Neural cell (in vitro differentiated cells): ENCODE measurements around the gene VDAC1. TPM values are rescaled to one million over a fixed set of nuclear protein-coding genes. Genes with fewer than 3 reads are reported as not detected.

Source experiments
- H2AFZ ChIP-seq: fragments of 200-600, 300-800 bp; sonication (generic), shearing (Covaris generic); 2 replicates; pipeline ENCODE4 v1.6.0; 2014; ENCODE audit warnings: low read depth, mild to moderate bottlenecking, antibody characterized with exemption, low read length, moderate library complexity
- H3F3A ChIP-seq: fragments of 200-600 bp; shearing (Covaris generic); 2 replicates; pipeline ENCODE4 v1.6.1; 2016; ENCODE audit warnings: mild to moderate bottlenecking, moderate library complexity, mixed read lengths, antibody characterized with exemption, low read length; ENCODE audit not compliant: insufficient read depth, poor library complexity, severe bottlenecking
- H3K27ac ChIP-seq: fragments of 200-600, 300-800 bp; sonication (generic), shearing (Covaris generic); 2 replicates; pipeline ENCODE4 v1.5.1; 2014; ENCODE audit warnings: mild to moderate bottlenecking, low read length, moderate library complexity
- H3K27me3 ChIP-seq: fragments of 300-800, 200-600 bp; sonication (generic), shearing (Covaris generic); 2 replicates; pipeline ENCODE4 v1.6.0; 2014; ENCODE audit warnings: mild to moderate bottlenecking, low read depth, low read length, moderate library complexity; ENCODE audit not compliant: insufficient read depth
- H3K36me3 ChIP-seq: fragments of 300-800, 200-600 bp; sonication (generic), shearing (Covaris generic); 2 replicates; pipeline ENCODE4 v1.5.1; 2014; ENCODE audit warnings: mild to moderate bottlenecking, antibody characterized with exemption, low read length, moderate library complexity; ENCODE audit not compliant: insufficient read depth
- H3K4me2 ChIP-seq: fragments of 300-800, 200-600 bp; sonication (generic), shearing (Covaris generic); 2 replicates; pipeline ENCODE4 v1.6.0; 2014; ENCODE audit warnings: mild to moderate bottlenecking, low read length
- H3K4me3 ChIP-seq: fragments of 300-800, 200-600 bp; sonication (generic), shearing (Covaris generic); 2 replicates; pipeline ENCODE4 v1.5.1; 2014; ENCODE audit warnings: mild to moderate bottlenecking, low read length, moderate library complexity
- H3K79me2 ChIP-seq: fragments of 200-600 bp; shearing (Covaris generic); replicated peaks from 2 replicates; pipeline ENCODE4 v1.6.0; 2014; ENCODE audit warnings: mild to moderate bottlenecking, low read length, moderate library complexity; ENCODE audit not compliant: insufficient read depth
- H3K9ac ChIP-seq: fragments of 300-800, 200-600 bp; sonication (generic), shearing (Covaris generic); 2 replicates; pipeline ENCODE4 v1.6.1; 2016; ENCODE audit warnings: mild to moderate bottlenecking, low read length, mixed read lengths
- H3K9me2 ChIP-seq: fragments of 200-600 bp; shearing (Covaris generic); 2 replicates; pipeline ENCODE4 v1.6.1; 2016; ENCODE audit warnings: mild to moderate bottlenecking, low read length, mixed read lengths; ENCODE audit not compliant: insufficient read depth
- H3K9me3 ChIP-seq: fragments of 200-600, 300-800 bp; sonication (generic), shearing (Covaris generic); 2 replicates; pipeline ENCODE4 v1.6.1; 2016; ENCODE audit warnings: mild to moderate bottlenecking, mixed run types, low read length, moderate library complexity, mixed read lengths
- H4K20me1 ChIP-seq: fragments of 200-600 bp; shearing (Covaris generic); 2 replicates; pipeline ENCODE4 v1.6.1; 2016; ENCODE audit warnings: mild to moderate bottlenecking, mixed run types; ENCODE audit not compliant: insufficient read depth
- CTCF ChIP-seq: fragments of 450-650 bp; IDR thresholded peaks from 2 replicates; pipeline ENCODE4 v1.5.1; 2014; ENCODE audit warnings: antibody characterized with exemption, mild to moderate bottlenecking, moderate library complexity; ENCODE audit not compliant: poor library complexity, severe bottlenecking
- EP300 ChIP-seq: fragments of 450-650 bp; conservative IDR thresholded peaks from 2 replicates; pipeline ENCODE4 v1.6.1; 2014; ENCODE audit warnings: antibody characterized with exemption, mild to moderate bottlenecking, moderate library complexity; ENCODE audit not compliant: poor library complexity, severe bottlenecking
- EZH2 ChIP-seq: fragments of 200-600, 300-800 bp; shearing (Covaris generic), sonication (generic); IDR thresholded peaks from 2 replicates; pipeline ENCODE4 v1.6.1; 2014; ENCODE audit warnings: antibody characterized with exemption, low read length, borderline replicate concordance, mild to moderate bottlenecking; ENCODE audit not compliant: insufficient read depth, poor library complexity, severe bottlenecking
- MXI1 ChIP-seq: fragments of 450-650 bp; conservative IDR thresholded peaks from 2 replicates; pipeline ENCODE4 v1.6.1; 2014; ENCODE audit warnings: antibody characterized with exemption, mild to moderate bottlenecking; ENCODE audit not compliant: poor library complexity, severe bottlenecking
- POLR2AphosphoS5 ChIP-seq: IDR thresholded peaks from 2 replicates; pipeline ENCODE4 v1.6.1; 2012
- RAD21 ChIP-seq: fragments of 450-650 bp; conservative IDR thresholded peaks from 2 replicates; pipeline ENCODE4 v1.6.1; 2014; ENCODE audit warnings: antibody characterized with exemption, mild to moderate bottlenecking, moderate library complexity
- SMC3 ChIP-seq: fragments of 450-650 bp; conservative IDR thresholded peaks from 2 replicates; pipeline ENCODE4 v1.6.1; 2014; ENCODE audit warnings: antibody characterized with exemption, mild to moderate bottlenecking, moderate library complexity; ENCODE audit not compliant: poor library complexity
- TAF1 ChIP-seq: IDR thresholded peaks from 2 replicates; pipeline ENCODE4 v1.6.1; 2012; ENCODE audit warnings: low read depth
- polyA plus RNA-seq: library from polyadenylated mRNA; depleted of rRNA; stranded (reverse); fragments of >200 nt; gene quantifications from 2 replicates; pipeline ENCODE4 v1.2.3, GENCODE V29; 2014
- TF ChIP-seq, protein P1 (sequence below): IDR thresholded peaks from 2 replicates; pipeline ENCODE4 v1.6.1; 2012; ENCODE audit warnings: borderline replicate concordance

VDAC1 gene
- polyA plus RNA-seq, 1 donor from 2014 or later: 307 TPM

DNA sequence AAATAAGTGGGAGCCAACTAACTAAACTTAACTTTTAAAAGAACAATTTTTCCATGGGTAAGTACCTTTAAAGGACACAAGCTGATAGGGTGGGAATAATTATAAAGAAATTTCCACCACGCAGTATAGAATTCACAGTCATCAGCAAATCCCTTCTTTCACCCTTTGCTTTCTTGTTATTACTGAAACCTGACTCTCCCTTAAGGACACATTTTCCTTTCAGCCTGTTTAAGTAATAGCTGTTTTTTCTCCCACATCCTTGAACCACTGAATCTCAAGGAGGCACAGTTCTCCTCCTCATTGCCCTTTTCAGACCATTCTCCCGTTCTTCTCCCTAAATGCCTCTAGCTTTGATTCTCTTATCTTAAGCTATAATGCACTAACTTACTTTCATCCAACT lies 42.6 kb downstream of the VDAC1 start:
- no peaks in the 10 kb centered on the region for H3K9me3 ChIP-seq
- peaks cover 52% of the 10 kb centered on the region for H3K79me2 ChIP-seq
- no peak overlapping the region for H2AFZ ChIP-seq
- H3K4me2 ChIP-seq: no peak overlapping the region
- H3F3A ChIP-seq: no peaks in the 10 kb centered on the region
- H3K4me3 ChIP-seq: no peak overlapping the region
- H3K9me2 ChIP-seq: no peaks in the 10 kb centered on the region
- H3K36me3 ChIP-seq: no peaks in the 10 kb centered on the region
- H3K9ac ChIP-seq: no peak overlapping the region
- H3K27ac ChIP-seq: no peak overlapping the region
- no peaks in the 10 kb centered on the region for H4K20me1 ChIP-seq
- no peaks in the 10 kb centered on the region for H3K27me3 ChIP-seq
- TF ChIP-seq MXI1 (no peak), EP300 (no peak), CTCF (no peak), SMC3 (no peak), RAD21 (no peak), TAF1 (no peak), POLR2AphosphoS5 (no peak), EZH2 (no peak)
- TF ChIP-seq, protein P1, sequence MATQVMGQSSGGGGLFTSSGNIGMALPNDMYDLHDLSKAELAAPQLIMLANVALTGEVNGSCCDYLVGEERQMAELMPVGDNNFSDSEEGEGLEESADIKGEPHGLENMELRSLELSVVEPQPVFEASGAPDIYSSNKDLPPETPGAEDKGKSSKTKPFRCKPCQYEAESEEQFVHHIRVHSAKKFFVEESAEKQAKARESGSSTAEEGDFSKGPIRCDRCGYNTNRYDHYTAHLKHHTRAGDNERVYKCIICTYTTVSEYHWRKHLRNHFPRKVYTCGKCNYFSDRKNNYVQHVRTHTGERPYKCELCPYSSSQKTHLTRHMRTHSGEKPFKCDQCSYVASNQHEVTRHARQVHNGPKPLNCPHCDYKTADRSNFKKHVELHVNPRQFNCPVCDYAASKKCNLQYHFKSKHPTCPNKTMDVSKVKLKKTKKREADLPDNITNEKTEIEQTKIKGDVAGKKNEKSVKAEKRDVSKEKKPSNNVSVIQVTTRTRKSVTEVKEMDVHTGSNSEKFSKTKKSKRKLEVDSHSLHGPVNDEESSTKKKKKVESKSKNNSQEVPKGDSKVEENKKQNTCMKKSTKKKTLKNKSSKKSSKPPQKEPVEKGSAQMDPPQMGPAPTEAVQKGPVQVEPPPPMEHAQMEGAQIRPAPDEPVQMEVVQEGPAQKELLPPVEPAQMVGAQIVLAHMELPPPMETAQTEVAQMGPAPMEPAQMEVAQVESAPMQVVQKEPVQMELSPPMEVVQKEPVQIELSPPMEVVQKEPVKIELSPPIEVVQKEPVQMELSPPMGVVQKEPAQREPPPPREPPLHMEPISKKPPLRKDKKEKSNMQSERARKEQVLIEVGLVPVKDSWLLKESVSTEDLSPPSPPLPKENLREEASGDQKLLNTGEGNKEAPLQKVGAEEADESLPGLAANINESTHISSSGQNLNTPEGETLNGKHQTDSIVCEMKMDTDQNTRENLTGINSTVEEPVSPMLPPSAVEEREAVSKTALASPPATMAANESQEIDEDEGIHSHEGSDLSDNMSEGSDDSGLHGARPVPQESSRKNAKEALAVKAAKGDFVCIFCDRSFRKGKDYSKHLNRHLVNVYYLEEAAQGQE: no peak

GRCh38 chr5:133959643-133960042 lies 45.1 kb downstream of the VDAC1 start:
- TF ChIP-seq CTCF: no peak
- TF ChIP-seq EZH2: no peak
- TF ChIP-seq, protein P1: no peak
- TF ChIP-seq RAD21: no peak
- TF ChIP-seq TAF1: no peak
- TF ChIP-seq EP300: no peak
- TF ChIP-seq SMC3: no peak
- TF ChIP-seq POLR2AphosphoS5: no peak
- no peak for TF ChIP-seq MXI1
- Histone ChIP-seq H3K9me2 (no peaks in the 10 kb centered on the region), H3K27ac (no peak overlapping the region), H3K4me3 (no peak overlapping the region), H3F3A (no peaks in the 10 kb centered on the region), H3K79me2 (peaks cover 28% of the 10 kb centered on the region), H3K9me3 (no peaks in the 10 kb centered on the region), H3K9ac (no peak overlapping the region), H3K36me3 (no peaks in the 10 kb centered on the region), H2AFZ (no peak overlapping the region), H3K27me3 (no peaks in the 10 kb centered on the region), H3K4me2 (no peak overlapping the region), H4K20me1 (no peaks in the 10 kb centered on the region)
